WTC11 (cell line): Measurements from ENCODE around the gene C1orf174.

Experiments used
- ARID4B ChIP-seq: sonication (generic); formaldehyde crosslinking; IDR thresholded peaks from 2 replicates; pipeline ENCODE4 v1.8.0; 2023; ENCODE audit warnings: missing genetic modification reagents, mild to moderate bottlenecking, borderline replicate concordance
- CBFB ChIP-seq: sonication (generic); formaldehyde crosslinking; IDR thresholded peaks from 2 replicates; pipeline ENCODE4 v1.8.1; 2022; ENCODE audit warnings: mild to moderate bottlenecking, low read depth, missing genetic modification reagents
- CREB1 ChIP-seq: sonication (generic); formaldehyde crosslinking; IDR thresholded peaks from 2 replicates; pipeline ENCODE4 v1.8.0; 2023; ENCODE audit warnings: mild to moderate bottlenecking, missing genetic modification reagents
- CTCF ChIP-seq: fragments of 200-600 bp; IDR thresholded peaks from 2 replicates; pipeline ENCODE4 v1.8.0; 2022; ENCODE audit warnings: antibody characterized with exemption
- E2F1 ChIP-seq: sonication (generic); formaldehyde crosslinking; IDR thresholded peaks from 2 replicates; pipeline ENCODE4 v1.8.0; 2022; ENCODE audit warnings: mild to moderate bottlenecking, missing genetic modification reagents
- FOXJ3 ChIP-seq: sonication (generic); formaldehyde crosslinking; IDR thresholded peaks from 2 replicates; pipeline ENCODE4 v1.9.0; 2021; ENCODE audit warnings: missing genetic modification reagents, mild to moderate bottlenecking, borderline replicate concordance
- GABPB1 ChIP-seq: sonication (generic); formaldehyde crosslinking; IDR thresholded peaks from 2 replicates; pipeline ENCODE4 v1.8.1; 2023; ENCODE audit warnings: mild to moderate bottlenecking, missing genetic modification reagents
- JAZF1 ChIP-seq: fragments of 250-450 bp; sonication (Bioruptor Pico); IDR thresholded peaks from 2 replicates; pipeline ENCODE4 v1.9.0; 2021; ENCODE audit warnings: moderate library complexity, mild to moderate bottlenecking, inconsistent platforms
- TEAD4 ChIP-seq: sonication (generic); formaldehyde crosslinking; IDR thresholded peaks from 2 replicates; pipeline ENCODE4 v1.8.0; 2022; ENCODE audit warnings: mild to moderate bottlenecking, missing genetic modification reagents
- USF2 ChIP-seq: sonication (generic); formaldehyde crosslinking; IDR thresholded peaks from 2 replicates; pipeline ENCODE4 v1.8.1; 2023; ENCODE audit warnings: mild to moderate bottlenecking, missing genetic modification reagents, moderate library complexity
- ZNF121 ChIP-seq: sonication (generic); formaldehyde crosslinking; IDR thresholded peaks from 2 replicates; pipeline ENCODE4 v1.8.0; 2023; ENCODE audit warnings: missing genetic modification reagents
- ZNF232 ChIP-seq: sonication (generic); formaldehyde crosslinking; IDR thresholded peaks from 2 replicates; pipeline ENCODE4 v1.8.0; 2022; ENCODE audit warnings: mild to moderate bottlenecking, missing genetic modification reagents
- ZNF671 ChIP-seq: fragments of 250-450 bp; sonication (Bioruptor Pico); IDR thresholded peaks from 2 replicates; pipeline ENCODE4 v1.8.0; 2021; ENCODE audit warnings: mild to moderate bottlenecking

- TF ChIP-seq CREB1 (CRISPR knock-in tag): no peak
- TF ChIP-seq CTCF: no peak
- no peak for TF ChIP-seq ARID4B (CRISPR knock-in tag)
- no peak for TF ChIP-seq FOXJ3 (CRISPR knock-in tag)
- TF ChIP-seq CBFB (CRISPR knock-in tag): no peak
- no peak for TF ChIP-seq ZNF671
- TF ChIP-seq E2F1 (CRISPR knock-in tag): no peak
- TF ChIP-seq USF2 (CRISPR knock-in tag): no peak
- no peak for TF ChIP-seq ZNF232
- TF ChIP-seq TEAD4 (CRISPR knock-in tag): no peak
- no peak for TF ChIP-seq GABPB1 (CRISPR knock-in tag)
- TF ChIP-seq ZNF121: no peak
- no peak for TF ChIP-seq JAZF1 (CRISPR knock-in tag)
Observed at GRCh38 chr1:3945916-3946840, 46.1 kb upstream of the C1orf174 start.
